GM12878 (cell line): ENCODE results near the gene CNTN3. TPM values are rescaled to one million over a fixed set of nuclear protein-coding genes. Genes with fewer than 3 reads are reported as not detected.

ENCODE experiments used
- ATAC-seq: fragments of 200-7000 bp; cut with Tn5 transposase; 3 replicates; pipeline ENCODE4 v1.9.1; 2020; ENCODE audit warnings: mild to moderate bottlenecking, moderate library complexity
- BruUV-seq: library from RNA; stranded (reverse); fragments of 400-500 nt; replicated peaks from 2 replicates; lab custom pipeline; 2021; lab: Mats Ljungman, UMichigan
- CTCF ChIA-PET: fragments of 300-600 bp; sonication (Branson Sonifier 250); formaldehyde crosslinking; extraction: SDS; loops from one replicate; lab custom pipeline; 2021; ENCODE audit warnings: inconsistent platforms; lab: Yijun Ruan, JAX
- POLR2A ChIA-PET: fragments of 350-600 bp; formaldehyde crosslinking; extraction: SDS; loops from one replicate; lab custom pipeline; 2021; ENCODE audit warnings: inconsistent platforms; lab: Charles Lee
- RAD21 ChIA-PET: fragments of 300-600 bp; sonication (Branson Sonifier 250); formaldehyde crosslinking; loops from one replicate; lab custom pipeline; 2023; ENCODE audit warnings: antibody characterized with exemption; ENCODE audit not compliant: unreplicated experiment; lab: Charles Lee
- SMC1A ChIA-PET: fragments of 300-600 bp; sonication (Branson Sonifier 250); formaldehyde crosslinking; loops from one replicate; lab custom pipeline; 2023; ENCODE audit not compliant: unreplicated experiment, uncharacterized antibody; lab: Charles Lee
- DNase-seq: peaks from one replicate; pipeline ENCODE4 v3.0.0-alpha.2; 2011; ENCODE audit warnings: low read depth, low spot score
- FAIRE-seq: peaks from 3 replicates; lab custom pipeline; 2011; peaks lifted over from hg19 to GRCh38; lab: Jason Lieb, UNC
- H2AFZ ChIP-seq: 2 replicates; pipeline ENCODE4 v1.6.0; 2011; ENCODE audit warnings: low read depth, low read length, control low read depth; ENCODE audit not compliant: control insufficient read depth
- H3K27ac ChIP-seq: 2 replicates; pipeline ENCODE4 v1.5.1; 2011; ENCODE audit warnings: control low read depth; ENCODE audit not compliant: control insufficient read depth, insufficient read depth
- H3K27me3 ChIP-seq, 2 experiments: replicated peaks in 1 of 2; 2 replicates each; pipeline versions ENCODE4 v1.6.0 to v1.6.1; 2011; ENCODE audit warnings: low read length in 1 of 2; ENCODE audit not compliant: control insufficient read depth in 2 of 2, insufficient read depth in 2 of 2
- H3K36me3 ChIP-seq, 2 experiments: 2 replicates each; pipeline ENCODE4 v1.5.1; 2011; ENCODE audit warnings: low read length in 1 of 2; ENCODE audit not compliant: control insufficient read depth in 2 of 2, insufficient read depth in 2 of 2
- H3K4me1 ChIP-seq: 2 replicates; pipeline ENCODE4 v1.6.1; 2011; ENCODE audit warnings: mild to moderate bottlenecking, low read length, moderate library complexity, mixed read lengths; ENCODE audit not compliant: control insufficient read depth, insufficient read depth
- H3K4me2 ChIP-seq: 2 replicates; pipeline ENCODE4 v1.6.0; 2011; ENCODE audit warnings: control low read depth; ENCODE audit not compliant: control insufficient read depth, insufficient read depth
- H3K4me3 ChIP-seq: fragments of 200-600 bp; sonication (generic); 2 replicates; pipeline ENCODE4 v1.5.1; 2016
- H3K79me2 ChIP-seq: 2 replicates; pipeline ENCODE4 v1.6.0; 2011; ENCODE audit warnings: low read length; ENCODE audit not compliant: control insufficient read depth, insufficient read depth
- H3K9ac ChIP-seq: 2 replicates; pipeline ENCODE4 v1.8.0; 2011; ENCODE audit warnings: low read length, control low read depth, mixed read lengths; ENCODE audit not compliant: control insufficient read depth, insufficient read depth
- H3K9me3 ChIP-seq: replicated peaks from 3 replicates; pipeline ENCODE4 v1.5.1; 2011; ENCODE audit warnings: mild to moderate bottlenecking, low read length; ENCODE audit not compliant: control insufficient read depth, insufficient read depth
- H4K20me1 ChIP-seq: 2 replicates; pipeline ENCODE4 v1.6.0; 2011; ENCODE audit not compliant: control insufficient read depth, insufficient read depth
- ATF7 ChIP-seq: fragments of 450-650 bp; IDR thresholded peaks from 2 replicates; pipeline ENCODE4 v1.6.1; 2016; ENCODE audit warnings: low read depth, mild to moderate bottlenecking
- BCL3 ChIP-seq: IDR thresholded peaks from 2 replicates; pipeline ENCODE4 v1.6.1; 2011; ENCODE audit warnings: borderline replicate concordance, low read depth, mild to moderate bottlenecking, moderate library complexity, low read length; ENCODE audit not compliant: insufficient read depth, poor library complexity, severe bottlenecking
- IRF3 ChIP-seq: fragments of 450-650 bp; IDR thresholded peaks from 2 replicates; pipeline ENCODE4 v1.6.1; 2014; ENCODE audit warnings: mild to moderate bottlenecking
- MLLT1 ChIP-seq: fragments of 450-650 bp; IDR thresholded peaks from 2 replicates; pipeline ENCODE4 v1.6.1; 2016; ENCODE audit warnings: mild to moderate bottlenecking
- MTA2 ChIP-seq: fragments of 450-650 bp; IDR thresholded peaks from 2 replicates; pipeline ENCODE4 v1.6.1; 2016; ENCODE audit warnings: low read depth, mild to moderate bottlenecking, moderate library complexity
- MXI1 ChIP-seq: fragments of 150-350 bp; IDR thresholded peaks from 2 replicates; pipeline ENCODE4 v1.6.1; 2011; ENCODE audit warnings: low read depth, mild to moderate bottlenecking, inconsistent platforms, low read length, improper control_type of control experiment
- RAD51 ChIP-seq: fragments of 450-650 bp; IDR thresholded peaks from 2 replicates; pipeline ENCODE4 v1.6.1; 2016; ENCODE audit warnings: moderate library complexity, mild to moderate bottlenecking, inconsistent platforms
- TBL1XR1 ChIP-seq: IDR thresholded peaks from 2 replicates; pipeline ENCODE4 v1.6.1; 2012; ENCODE audit warnings: low read depth, low read length, improper control_type of control experiment
- USF2 ChIP-seq: IDR thresholded peaks from 2 replicates; pipeline ENCODE4 v1.6.1; 2011; ENCODE audit warnings: low read depth, low read length, improper control_type of control experiment, borderline replicate concordance
- ZNF207 ChIP-seq: fragments of 450-650 bp; IDR thresholded peaks from 2 replicates; pipeline ENCODE4 v1.6.1; 2014; ENCODE audit warnings: antibody characterized with exemption, mild to moderate bottlenecking, borderline replicate concordance
- WGBS: methylation state at CpG from one replicate; pipeline ENCODE4 v1.1.6; 2016; ENCODE audit warnings: low lambda C conversion rate; ENCODE audit not compliant: insufficient replicate concordance, insufficient coverage; ENCODE audit errors: missing lambda C conversion rate; 5-methylcytosine and 5-hydroxymethylcytosine counted together
- in situ Hi-C: fragments of 300-500 bp; cut with MboI; formaldehyde crosslinking; loops from 9 replicates; pipeline ENCODE4 v1.14.3; 2018; ENCODE audit warnings: mixed read lengths
- intact Hi-C: fragments of 100-400 bp; cut with micrococcal nuclease; formaldehyde crosslinking; loops from one replicate; pipeline ENCODE4 v1.14.2; 2022; ENCODE audit not compliant: unreplicated experiment
- polyA plus RNA-seq, 11 experiments: library from polyadenylated mRNA; depleted of rRNA in 4 of 11; unstranded in 6 of 11; stranded (reverse) in 5 of 11; fragments of >200 nt; fragmentation: Nextera tagmentation in 4 of 11; fragmentation: Illumina TruSeq in 1 of 11; extraction: Ambion mirVana in 4 of 11; extraction: Trizol in 1 of 11; gene quantifications; 1 replicate in 1 of 11; 2 replicates in 10 of 11; pipeline versions ENCODE4 v1.2.1 to v1.2.3, GENCODE V29; 2011 to 2016; ENCODE audit warnings: inconsistent platforms in 2 of 11, missing spikeins in 2 of 11, low read depth in 1 of 11
- total RNA-seq, 4 experiments: library from RNA; depleted of rRNA in 3 of 4; stranded (reverse); fragments of >200 nt in 3 of 4; fragmentation: Illumina TruSeq in 1 of 4; extraction: Trizol in 1 of 4; gene quantifications; 2 replicates each; pipeline versions ENCODE4 v1.2.1 to v1.2.3, GENCODE V29; 2013 to 2021
- TF ChIP-seq, protein P1 (sequence below): IDR thresholded peaks from 2 replicates; pipeline ENCODE4 v1.6.1; 2012; ENCODE audit warnings: improper control_type of control experiment, low read depth, low read length; ENCODE audit not compliant: insufficient replicate concordance

CNTN3 gene
- total and polyA plus RNA-seq, 10 of the 15 experiments (the other 5 are each of a cell fraction or from before 2014, with no cell fraction given): 0.14 TPM; not detected in 9

- no peaks in the 10 kb centered on the region for H4K20me1 ChIP-seq
- ChIA-PET RAD21 (no interaction called here), POLR2A (no interaction called here), SMC1A (no interaction called here), CTCF (no interaction called here)
- intact Hi-C loops: no loop called here
- DNase-seq (no peak), ATAC-seq (no peak), FAIRE-seq (no peak)
- no peaks in the 10 kb centered on the region for H3K79me2 ChIP-seq
- H3K4me2 ChIP-seq: no peak overlapping the region
- H3K9ac ChIP-seq: no peak overlapping the region
- H3K4me3 ChIP-seq: no peak overlapping the region
- no peak overlapping the region for H2AFZ ChIP-seq
- TF ChIP-seq BCL3: no peak
- TF ChIP-seq TBL1XR1: no peak
- no peak for TF ChIP-seq USF2
- TF ChIP-seq IRF3: no peak
- TF ChIP-seq MLLT1: no peak
- TF ChIP-seq ATF7: no peak
- TF ChIP-seq, protein P1, sequence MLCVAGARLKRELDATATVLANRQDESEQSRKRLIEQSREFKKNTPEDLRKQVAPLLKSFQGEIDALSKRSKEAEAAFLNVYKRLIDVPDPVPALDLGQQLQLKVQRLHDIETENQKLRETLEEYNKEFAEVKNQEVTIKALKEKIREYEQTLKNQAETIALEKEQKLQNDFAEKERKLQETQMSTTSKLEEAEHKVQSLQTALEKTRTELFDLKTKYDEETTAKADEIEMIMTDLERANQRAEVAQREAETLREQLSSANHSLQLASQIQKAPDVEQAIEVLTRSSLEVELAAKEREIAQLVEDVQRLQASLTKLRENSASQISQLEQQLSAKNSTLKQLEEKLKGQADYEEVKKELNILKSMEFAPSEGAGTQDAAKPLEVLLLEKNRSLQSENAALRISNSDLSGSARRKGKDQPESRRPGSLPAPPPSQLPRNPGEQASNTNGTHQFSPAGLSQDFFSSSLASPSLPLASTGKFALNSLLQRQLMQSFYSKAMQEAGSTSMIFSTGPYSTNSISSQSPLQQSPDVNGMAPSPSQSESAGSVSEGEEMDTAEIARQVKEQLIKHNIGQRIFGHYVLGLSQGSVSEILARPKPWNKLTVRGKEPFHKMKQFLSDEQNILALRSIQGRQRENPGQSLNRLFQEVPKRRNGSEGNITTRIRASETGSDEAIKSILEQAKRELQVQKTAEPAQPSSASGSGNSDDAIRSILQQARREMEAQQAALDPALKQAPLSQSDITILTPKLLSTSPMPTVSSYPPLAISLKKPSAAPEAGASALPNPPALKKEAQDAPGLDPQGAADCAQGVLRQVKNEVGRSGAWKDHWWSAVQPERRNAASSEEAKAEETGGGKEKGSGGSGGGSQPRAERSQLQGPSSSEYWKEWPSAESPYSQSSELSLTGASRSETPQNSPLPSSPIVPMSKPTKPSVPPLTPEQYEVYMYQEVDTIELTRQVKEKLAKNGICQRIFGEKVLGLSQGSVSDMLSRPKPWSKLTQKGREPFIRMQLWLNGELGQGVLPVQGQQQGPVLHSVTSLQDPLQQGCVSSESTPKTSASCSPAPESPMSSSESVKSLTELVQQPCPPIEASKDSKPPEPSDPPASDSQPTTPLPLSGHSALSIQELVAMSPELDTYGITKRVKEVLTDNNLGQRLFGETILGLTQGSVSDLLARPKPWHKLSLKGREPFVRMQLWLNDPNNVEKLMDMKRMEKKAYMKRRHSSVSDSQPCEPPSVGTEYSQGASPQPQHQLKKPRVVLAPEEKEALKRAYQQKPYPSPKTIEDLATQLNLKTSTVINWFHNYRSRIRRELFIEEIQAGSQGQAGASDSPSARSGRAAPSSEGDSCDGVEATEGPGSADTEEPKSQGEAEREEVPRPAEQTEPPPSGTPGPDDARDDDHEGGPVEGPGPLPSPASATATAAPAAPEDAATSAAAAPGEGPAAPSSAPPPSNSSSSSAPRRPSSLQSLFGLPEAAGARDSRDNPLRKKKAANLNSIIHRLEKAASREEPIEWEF: no peak
- TF ChIP-seq RAD51: no peak
- TF ChIP-seq MTA2: no peak
- TF ChIP-seq MXI1: no peak
- TF ChIP-seq ZNF207: no peak
- WGBS: 5% methylated on average over 1 of the region's 1 CpG
- BruUV-seq: no TSS peak
- no peaks in the 10 kb centered on the region for H3K4me1 ChIP-seq
- in situ Hi-C loops: no loop called here
- H3K9me3 ChIP-seq: no peaks in the 10 kb centered on the region
- no peaks in the 10 kb centered on the region for H3K36me3 ChIP-seq
- no peak overlapping the region for H3K27ac ChIP-seq
- no peaks in the 10 kb centered on the region; a peak in 1 of 4 replicates for H3K27me3 ChIP-seq
These were observed 3.3 kb downstream of the CNTN3 start for GRCh38 chr3:74611206-74611605.
